Fibroblast of villous mesenchyme (primary cell): ENCODE measurements around the gene HPCAL1. TPM values are rescaled to one million over a fixed set of nuclear protein-coding genes. Genes with fewer than 3 reads are reported as not detected.
"Not testable (repeated sequence)": the region's sequence is repeated elsewhere in the genome, so short reads cannot be mapped to it uniquely, and the experiment has no call there.

Source experiments
- DNase-seq: peaks from one replicate; pipeline ENCODE4 v3.0.0-alpha.2; 2010; ENCODE audit warnings: low read depth
- H3K4me3 ChIP-seq: 2 replicates; pipeline ENCODE4 v1.5.1; 2011; ENCODE audit warnings: low read depth, mild to moderate bottlenecking, low read length
- CTCF ChIP-seq: IDR thresholded peaks from 2 replicates; pipeline ENCODE4 v1.5.1; 2012; ENCODE audit warnings: low read depth, mild to moderate bottlenecking, low read length; ENCODE audit not compliant: insufficient read depth
- total RNA-seq: library from RNA; depleted of rRNA; stranded (reverse); fragments of >200 nt; gene quantifications from 2 replicates; pipeline ENCODE4 v1.2.3, GENCODE V29; 2012

Gene HPCAL1
- total RNA-seq, 1 donor, result 60.0 TPM

GRCh38 chr2:10297959-10298531 is 4.7 kb upstream of the HPCAL1 start:
- H3K4me3 ChIP-seq, result no peak overlapping the region
- no peak for TF ChIP-seq CTCF
- DNase-seq, result peak; percentile 99

- DNase-seq, H3K4me3 ChIP-seq: not testable (repeated sequence)
These were observed 3.9 kb upstream of the HPCAL1 start for GRCh38 chr2:10298777-10299176.

GRCh38 chr2:10300328-10300920 is 2.3 kb upstream of the HPCAL1 start:
- no peak for TF ChIP-seq CTCF
- no peak for DNase-seq
- no peak overlapping the region for H3K4me3 ChIP-seq

GRCh38 chr2:10300997-10301940 is 1.4 kb upstream of the HPCAL1 start:
- TF ChIP-seq CTCF, result no peak
- DNase-seq, result no peak
- no peak overlapping the region for H3K4me3 ChIP-seq

- DNase-seq, result no peak
- H3K4me3 ChIP-seq, result peak overlapping the region; percentile 36
- no peak for TF ChIP-seq CTCF
These were observed 694 bp upstream of the HPCAL1 start for GRCh38 chr2:10301941-10302478.

- DNase-seq, result peak; percentile 18
- H3K4me3 ChIP-seq, result peak overlapping the region; percentile 78
- TF ChIP-seq CTCF, result no peak
These were observed 533 bp downstream of the HPCAL1 start for GRCh38 chr2:10303181-10303693.

GRCh38 chr2:10303694-10304378 is 1.1 kb downstream of the HPCAL1 start:
- peak; percentile 71 for DNase-seq
- H3K4me3 ChIP-seq, result peak overlapping the region; percentile 78
- TF ChIP-seq CTCF, result peak; percentile 21
